HuH-7 (cell line): Measurements from ENCODE around the gene WDR12.
"Not testable (repeated sequence)": the region's sequence is repeated elsewhere in the genome, so short reads cannot be mapped to it uniquely, and the experiment has no call there.

Source experiments
- DNase-seq: peaks from one replicate; pipeline ENCODE4 v3.0.0; 2011; ENCODE audit warnings: low spot score

Gene WDR12

GRCh38 chr2:202911512-202912341, at the start of gene WDR12, which contains the start of gene CARF:
Gene WDR12, minus strand, starts transcription at chr2:202911673. Its CDS starts 197 bp downstream, at chr2:202911476.
Gene CARF, plus strand, starts transcription at chr2:202912275. Its CDS starts 29,628 bp downstream, at chr2:202941903.
- peak; percentile 74 for DNase-seq

DNA sequence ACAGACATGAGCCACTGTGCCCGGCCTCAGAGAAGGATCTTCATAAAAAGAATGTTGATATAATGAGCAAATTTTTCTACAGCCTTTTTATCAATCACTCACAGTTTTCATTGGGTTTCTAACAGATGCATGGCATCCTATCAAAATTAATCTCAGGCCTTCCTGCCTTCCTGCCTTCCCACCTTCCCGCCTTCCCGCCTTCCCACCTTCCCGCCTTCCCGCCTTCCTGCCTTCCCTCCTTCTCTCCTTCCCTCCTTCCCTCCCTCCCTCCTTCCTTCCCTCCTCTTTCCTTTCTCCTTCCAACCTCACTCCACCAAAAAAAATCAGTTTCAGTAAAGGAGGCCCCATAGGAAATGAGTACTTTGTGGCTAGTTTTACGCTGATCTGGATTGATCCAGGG, 49.1 kb upstream of the WDR12 start:
- DNase-seq = no peak

DNA sequence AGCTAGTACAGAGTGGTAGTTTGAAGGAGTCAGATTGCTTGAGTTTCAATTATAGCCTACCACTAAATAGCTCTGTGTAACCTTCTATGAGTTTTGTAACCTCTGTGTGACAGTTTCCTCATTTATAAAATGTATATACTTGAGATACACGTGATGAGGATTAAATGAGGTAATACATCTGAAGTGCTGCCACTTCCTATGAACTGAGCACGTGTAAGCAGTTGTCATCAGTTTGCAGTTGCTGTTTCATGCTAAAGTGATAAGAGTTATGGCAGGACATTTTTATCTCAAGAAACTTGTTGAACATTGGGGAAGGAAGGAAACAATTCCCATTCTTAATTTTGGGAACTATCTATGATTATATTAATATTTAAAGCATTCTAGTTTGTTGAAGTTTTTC, 39.1 kb upstream of the WDR12 start:
- DNase-seq = no peak

DNA sequence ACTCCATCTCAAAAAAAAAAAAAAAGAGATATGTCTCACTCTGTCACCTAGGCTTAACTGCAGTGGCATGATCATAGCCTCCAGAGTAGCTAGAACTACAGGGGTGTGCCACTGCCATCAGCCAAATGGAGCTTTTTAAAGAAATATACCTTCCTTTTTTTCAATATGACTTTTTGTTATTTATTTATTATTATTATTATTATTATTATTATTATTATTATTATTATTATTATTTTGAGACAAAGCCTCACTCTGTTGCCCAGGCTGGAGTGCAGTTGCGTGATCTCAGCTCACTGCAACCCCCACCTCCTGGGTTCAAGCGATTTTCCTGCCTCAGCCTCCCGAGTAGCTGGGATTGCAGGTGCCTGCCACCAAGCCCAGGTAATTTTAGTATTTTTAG, 37.9 kb upstream of the WDR12 start:
- not testable (repeated sequence) for DNase-seq

- no peak for DNase-seq
Observed at GRCh38 chr2:202945497-202945896, 34.0 kb upstream of the WDR12 start.

DNA sequence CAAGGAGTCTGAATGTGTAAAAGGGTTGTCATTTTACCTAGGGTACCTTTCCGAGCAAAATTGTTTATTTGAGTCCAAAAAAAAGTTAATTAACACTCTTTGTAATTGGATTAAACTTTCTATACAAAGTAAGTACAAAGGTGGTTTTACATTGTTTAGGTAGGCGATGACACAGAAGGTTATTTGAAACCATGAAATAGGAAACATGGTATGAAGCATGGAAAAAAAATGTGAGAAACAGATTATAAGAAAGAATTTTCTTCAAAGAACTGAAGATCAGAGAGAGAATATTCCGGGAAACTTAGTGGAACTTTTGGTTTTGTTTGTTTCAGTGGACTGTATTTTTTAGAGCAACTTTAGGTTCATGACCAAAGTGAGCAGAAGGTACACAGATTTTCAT, 33.3 kb upstream of the WDR12 start:
- no peak for DNase-seq

DNA sequence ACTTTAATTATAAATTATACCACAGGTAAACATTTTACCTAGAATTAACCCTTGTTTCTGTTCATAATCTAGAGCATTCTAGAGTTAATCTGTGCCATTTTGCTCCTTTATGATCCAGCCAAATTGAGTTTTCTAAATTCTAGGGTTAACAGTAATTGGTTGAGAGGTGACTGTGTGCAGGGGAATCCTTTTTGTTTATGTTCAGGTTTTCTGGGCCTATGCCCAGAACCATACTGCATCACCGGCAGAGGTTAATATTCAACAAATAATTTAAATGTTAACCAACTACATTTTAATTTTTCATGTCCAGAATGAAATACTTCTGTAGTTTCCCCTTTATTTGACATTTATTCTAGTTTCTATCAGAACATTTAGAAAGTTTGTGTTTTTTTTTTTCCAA, 32.9 kb upstream of the WDR12 start:
- DNase-seq = no peak

DNA sequence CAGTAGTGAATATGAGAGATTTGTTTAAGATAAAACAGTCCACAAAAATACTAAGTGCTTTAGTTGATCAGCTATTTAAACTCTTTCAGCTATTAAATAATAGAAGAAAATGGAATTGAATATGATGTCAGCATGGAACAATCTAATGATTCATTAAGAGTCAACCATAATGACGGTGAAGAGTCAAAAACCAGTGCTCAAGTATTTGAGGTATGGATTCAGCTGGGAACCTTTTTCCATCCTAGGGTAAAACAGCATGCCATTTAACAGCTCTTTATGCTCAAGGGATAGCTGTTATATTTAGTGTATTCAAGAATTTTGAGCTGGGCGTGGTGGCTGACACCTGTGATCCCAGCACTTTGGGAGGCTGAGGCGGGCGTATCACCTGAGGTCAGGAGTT, 30.3 kb upstream of the WDR12 start:
- DNase-seq = no peak

GRCh38 chr2:202938960-202939359, 27.5 kb upstream of the WDR12 start:
- DNase-seq = no peak

DNA sequence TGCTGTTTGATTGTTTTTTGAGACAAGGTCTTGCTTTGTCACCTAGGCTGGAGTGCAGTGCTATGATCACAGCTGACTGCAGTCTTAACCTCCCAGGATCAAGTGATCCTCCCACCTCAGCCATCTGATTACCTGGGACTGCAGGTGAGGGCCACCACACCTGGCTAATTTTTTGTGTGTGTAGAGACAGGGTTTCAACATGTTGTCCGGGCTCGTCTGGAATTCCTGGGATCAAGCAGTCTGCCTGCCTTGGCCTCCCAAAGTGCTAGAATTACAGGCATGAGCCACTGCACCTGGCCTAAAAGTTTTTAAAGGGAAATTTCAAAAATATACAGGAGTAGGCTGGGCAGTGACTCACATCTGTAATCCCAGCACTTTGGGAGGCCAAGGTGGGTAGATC, 23.0 kb upstream of the WDR12 start:
- no peak for DNase-seq

GRCh38 chr2:202933958-202934357, 22.5 kb upstream of the WDR12 start:
- DNase-seq = no peak

- DNase-seq = no peak
Observed at GRCh38 chr2:202933139-202933510, 21.7 kb upstream of the WDR12 start.

DNA sequence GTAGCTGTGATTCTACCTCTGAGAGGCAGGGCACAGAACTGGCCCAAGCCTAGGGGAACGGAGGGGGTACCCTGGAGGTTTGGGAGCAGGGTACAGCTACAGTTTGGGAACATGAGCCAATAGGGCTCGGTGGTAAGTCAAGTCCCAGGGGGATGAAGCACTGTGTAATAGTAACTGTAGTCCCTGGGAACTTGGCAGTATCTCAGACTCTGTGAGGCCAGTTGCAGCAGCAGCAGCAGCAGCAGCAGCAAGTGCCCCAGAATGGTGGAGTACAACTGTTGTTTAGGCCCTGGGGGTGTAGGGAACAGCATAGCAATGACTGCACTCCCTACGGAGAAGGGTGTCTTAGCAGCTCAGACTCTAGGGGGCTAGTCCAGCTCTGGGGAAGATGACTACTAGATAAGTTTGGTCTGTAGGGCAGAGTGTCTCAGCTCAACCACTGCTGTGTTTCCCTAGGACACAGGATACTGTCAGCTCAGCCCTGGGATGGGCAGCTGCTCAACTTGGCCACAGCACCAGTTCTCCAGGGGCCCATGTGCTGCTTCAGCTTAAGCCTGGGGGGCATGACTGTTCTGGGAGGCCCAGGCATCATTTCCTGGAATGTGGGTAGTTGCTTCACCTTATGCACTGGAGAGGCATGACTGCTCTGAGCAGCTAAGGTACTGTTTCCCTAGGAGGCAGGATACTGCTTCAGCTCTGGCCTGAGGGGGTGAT, 21.1 kb upstream of the WDR12 start:
- DNase-seq = no peak

DNA sequence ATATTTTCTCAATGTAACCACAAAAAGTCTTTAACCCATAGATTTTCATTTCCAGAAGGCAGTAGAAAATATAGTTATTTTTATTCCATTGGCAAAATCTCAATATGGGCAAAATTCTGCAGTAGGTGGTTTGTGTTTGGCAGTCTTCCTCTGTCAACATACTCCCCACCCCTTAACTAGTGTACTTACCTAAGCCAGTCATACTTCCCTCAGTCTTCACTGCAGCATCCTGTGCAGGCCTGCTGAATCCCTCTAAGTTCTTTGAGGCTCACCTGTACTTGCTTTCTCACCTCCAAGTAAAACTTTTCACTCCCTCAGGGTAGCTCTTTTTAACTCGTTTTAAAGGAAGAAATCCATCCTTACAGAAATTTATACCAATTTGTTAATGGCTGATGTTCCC, 7.4 kb upstream of the WDR12 start:
- no peak for DNase-seq

DNA sequence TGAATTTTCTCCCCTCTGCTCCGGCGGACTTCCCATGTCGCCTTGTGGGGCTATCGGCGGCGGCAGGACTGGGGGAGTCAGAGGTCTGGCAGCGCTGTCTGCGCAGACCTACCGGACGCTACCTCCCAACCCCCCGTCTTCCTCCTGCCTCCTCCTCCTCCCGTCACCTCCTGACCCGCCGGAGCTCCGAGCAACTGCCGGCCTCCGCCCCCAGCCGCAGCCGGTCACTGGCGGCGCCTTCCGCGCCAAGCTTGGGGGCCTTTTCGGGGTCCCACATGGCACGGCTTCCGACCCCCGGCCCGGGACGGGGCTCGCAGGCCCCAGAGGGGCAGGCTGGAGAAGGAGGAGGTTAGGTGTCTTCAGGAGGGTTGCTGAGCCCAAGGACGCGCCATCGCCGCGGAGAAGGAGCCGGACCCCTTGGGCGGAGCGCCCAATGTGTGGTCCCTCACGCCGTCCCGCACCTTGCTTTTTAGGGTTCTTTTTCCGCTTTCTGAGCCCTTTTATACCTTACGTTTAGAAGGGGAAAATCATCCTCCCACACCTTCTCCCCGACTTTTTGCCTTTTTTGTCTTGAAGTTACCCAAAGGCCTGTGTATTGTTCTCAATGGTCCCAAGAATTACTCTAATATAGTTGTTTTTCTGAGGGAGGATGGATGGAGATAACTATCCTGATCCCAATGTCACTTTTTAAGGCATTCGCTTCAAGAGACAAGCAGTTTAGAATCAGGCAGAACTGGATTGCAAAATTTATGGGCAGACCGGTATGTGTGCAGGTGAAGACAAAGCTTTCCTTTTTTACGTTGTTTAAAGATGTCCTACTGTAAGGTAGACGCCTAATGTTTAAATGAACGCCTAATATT, 1.1 kb upstream of the WDR12 start:
- DNase-seq = not testable (repeated sequence)

GRCh38 chr2:202911203-202911511, 316 bp downstream of the WDR12 start:
- DNase-seq = no peak

- no peak for DNase-seq
Observed at GRCh38 chr2:202910698-202911097, 775 bp downstream of the WDR12 start.

- DNase-seq = not testable (repeated sequence)
Observed at GRCh38 chr2:202910250-202910649, 1.2 kb downstream of the WDR12 start.

DNA sequence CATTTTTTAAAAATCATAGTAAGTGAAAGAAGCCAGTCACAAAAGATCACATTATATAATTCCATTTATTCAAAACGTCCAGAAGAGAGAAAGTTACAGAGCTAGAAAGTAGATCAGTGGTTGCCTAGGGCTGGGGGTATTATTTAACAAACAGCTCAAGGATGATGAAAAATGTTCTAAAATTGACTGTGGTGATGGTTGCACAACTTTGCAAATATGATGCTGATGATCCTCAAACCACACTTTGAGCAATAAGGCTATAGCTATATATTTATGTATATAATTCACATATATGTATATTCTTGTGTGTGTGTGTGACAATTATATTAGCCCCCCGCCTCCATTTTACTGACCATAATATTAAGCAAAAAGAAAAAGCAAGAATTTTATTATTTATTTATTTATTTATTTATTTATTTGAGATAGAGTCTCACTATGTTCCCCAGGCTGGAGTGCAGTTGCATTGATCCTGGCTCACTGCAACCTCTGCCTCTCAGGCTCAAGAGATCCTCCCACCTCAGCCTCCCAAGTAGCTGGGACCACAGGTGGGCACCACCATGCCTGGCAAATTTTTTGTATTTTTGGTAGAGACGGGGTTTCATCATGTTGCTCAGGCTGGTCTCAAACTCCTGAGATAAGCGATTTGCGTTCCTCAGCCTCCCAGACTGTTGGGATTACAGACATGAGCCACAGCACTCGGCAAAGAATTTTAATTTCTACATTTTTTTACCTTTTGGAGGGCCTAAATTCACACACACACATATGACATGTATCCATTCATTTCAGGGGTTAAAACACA, 1.9 kb downstream of the WDR12 start:
- DNase-seq = no peak

- no peak for DNase-seq
Observed at GRCh38 chr2:202908186-202908585, 3.3 kb downstream of the WDR12 start.

GRCh38 chr2:202905507-202905906, 6.0 kb downstream of the WDR12 start:
- DNase-seq = not testable (repeated sequence)

DNA sequence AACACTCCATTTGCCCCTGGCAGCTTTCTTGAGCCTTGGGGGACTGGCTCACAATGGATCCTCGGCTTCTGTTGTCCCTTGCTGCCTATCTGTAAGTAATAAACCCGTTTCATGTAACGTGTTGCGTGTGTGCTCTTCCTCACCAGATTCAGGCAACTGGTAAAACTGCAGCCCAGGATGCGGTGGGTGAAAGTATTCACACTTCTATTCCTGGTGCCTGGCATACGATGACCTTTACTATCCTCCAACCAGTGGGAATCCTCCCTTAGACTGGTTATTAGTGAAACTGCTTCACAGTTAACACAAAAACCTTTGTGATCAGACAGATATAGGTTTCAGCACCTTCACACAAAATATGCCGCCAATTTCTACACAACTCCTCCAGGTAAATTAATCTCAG, 26.3 kb downstream of the WDR12 start:
- no peak for DNase-seq
